ENCODE data around the gene SESN1.

GRCh38 chr6:109010705-109011102 is 83.9 kb downstream of the SESN1 start:
- TF ChIP-seq CTCF (IDR thresholded peaks at IDR 0.05; ENCODE audit: insufficient read depth, low read length) (no peak), POLR2AphosphoS5 (IDR thresholded peaks at IDR 0.05; ENCODE audit: low read depth) (no peak), REST (IDR thresholded peaks at IDR 0.05; ENCODE audit: insufficient replicate concordance, low read depth) (no peak)

Measured in HL-60 (cell line).